ENCODE data around the gene SPPL2B.

The SPPL2B gene

DNA sequence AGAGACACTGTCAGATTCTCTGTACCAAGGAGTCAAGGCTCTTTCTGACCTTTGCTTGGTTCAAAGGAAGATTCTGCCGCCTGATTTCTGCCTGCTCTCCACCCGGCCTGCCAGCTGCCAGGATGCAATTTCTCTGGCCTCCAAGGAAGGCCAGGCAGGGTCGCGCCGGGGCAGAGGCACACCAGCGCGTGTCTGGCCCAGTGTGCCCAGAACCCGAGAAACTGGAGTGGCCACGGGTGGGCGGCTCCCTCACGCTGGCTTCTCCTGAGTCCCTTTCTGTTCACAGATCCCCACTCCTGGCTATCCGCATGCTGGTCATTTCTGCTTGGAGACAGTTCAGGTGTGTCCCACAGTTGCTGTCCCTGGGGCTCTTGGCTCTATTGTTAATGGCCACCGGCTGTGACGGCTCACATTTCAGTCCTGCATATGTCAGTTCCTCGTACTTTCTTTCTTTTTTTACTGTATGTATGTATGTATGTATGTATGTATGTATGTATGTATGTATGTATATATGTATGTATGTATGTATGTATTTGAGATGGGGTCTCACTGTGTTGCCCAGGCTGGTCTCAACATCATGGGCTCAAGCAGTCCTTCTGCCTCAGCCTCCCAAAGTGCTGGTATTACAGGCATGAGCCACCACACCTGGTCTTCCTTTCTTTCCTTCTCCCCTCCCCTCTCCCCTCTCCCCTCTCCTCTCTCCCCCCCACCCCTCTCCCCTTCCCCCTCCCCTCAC, 48.5 kb downstream of the SPPL2B start (continued):
- TF ChIP-seq BACH2 (CRISPR knock-in tag; IDR thresholded peaks at IDR 0.05; ENCODE audit: borderline replicate concordance), result no peak

DNA sequence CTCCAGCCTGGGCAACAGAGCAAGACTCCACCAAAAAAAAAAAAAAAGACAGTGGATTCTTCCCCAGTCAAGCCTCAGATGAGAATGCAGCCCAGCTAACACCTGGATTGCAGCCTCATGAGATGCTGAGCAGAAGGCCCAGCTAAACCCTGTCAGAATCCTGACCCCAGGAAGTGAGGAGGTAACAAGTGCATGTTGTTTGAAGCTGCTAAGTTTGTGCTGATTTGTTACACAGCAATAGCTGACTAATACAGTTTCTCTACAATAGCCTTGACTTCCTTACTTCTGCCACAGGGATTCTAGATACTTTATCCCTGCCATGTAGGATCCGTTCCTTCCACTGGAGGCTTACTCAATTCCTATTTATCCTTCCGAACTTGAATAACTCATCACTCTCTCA, 52.1 kb downstream of the SPPL2B start:
- ATAC-seq, result no peak
- TF ChIP-seq ZNF8 (CRISPR knock-in tag; IDR thresholded peaks at IDR 0.05), result no peak
- TF ChIP-seq, protein P1, sequence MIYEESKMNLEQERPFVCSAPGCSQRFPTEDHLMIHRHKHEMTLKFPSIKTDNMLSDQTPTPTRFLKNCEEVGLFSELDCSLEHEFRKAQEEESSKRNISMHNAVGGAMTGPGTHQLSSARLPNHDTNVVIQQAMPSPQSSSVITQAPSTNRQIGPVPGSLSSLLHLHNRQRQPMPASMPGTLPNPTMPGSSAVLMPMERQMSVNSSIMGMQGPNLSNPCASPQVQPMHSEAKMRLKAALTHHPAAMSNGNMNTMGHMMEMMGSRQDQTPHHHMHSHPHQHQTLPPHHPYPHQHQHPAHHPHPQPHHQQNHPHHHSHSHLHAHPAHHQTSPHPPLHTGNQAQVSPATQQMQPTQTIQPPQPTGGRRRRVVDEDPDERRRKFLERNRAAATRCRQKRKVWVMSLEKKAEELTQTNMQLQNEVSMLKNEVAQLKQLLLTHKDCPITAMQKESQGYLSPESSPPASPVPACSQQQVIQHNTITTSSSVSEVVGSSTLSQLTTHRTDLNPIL (CRISPR knock-in tag; IDR thresholded peaks at IDR 0.05; ENCODE audit: low read depth), result no peak
- no peak for TF ChIP-seq ZFP3 (CRISPR knock-in tag; IDR thresholded peaks at IDR 0.05)

DNA sequence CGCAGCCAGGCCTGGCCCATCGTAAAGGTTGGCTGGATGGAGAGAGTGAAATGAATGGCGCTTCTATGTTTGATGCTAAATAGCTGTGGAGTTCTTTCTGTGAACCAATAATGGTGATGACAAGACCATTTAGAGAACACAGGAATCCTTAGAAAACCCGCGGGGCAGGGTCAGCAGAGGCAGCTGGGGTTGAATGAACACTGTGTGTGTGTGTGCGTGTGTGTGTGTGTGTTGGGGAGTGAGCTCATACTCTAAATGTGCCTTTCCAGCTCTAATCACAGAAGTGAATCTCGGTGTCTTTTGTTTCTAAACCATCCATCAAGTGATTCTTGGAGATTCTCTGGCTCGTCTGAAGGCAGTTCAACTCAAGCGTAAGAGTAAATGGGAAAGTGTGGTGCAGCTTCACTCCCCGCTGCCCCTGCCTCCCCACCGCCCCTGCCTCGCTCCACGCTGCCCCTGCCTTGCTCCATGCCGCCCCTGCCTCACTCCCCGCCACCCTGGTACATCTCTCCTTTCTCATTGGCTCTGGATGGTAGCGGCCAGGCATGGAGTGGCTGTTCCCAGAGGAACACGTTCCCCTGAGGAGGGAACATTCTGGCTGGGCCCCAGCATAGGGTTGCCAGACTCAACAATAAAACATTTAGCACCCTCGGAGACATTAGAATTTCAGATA, 52.8 kb downstream of the SPPL2B start:
- no peak for ATAC-seq
- TF ChIP-seq GLIS3 (CRISPR knock-in tag; IDR thresholded peaks at IDR 0.05) (no peak), TOX (CRISPR knock-in tag; IDR thresholded peaks at IDR 0.05; ENCODE audit: borderline replicate concordance) (no peak), RARB (CRISPR knock-in tag; IDR thresholded peaks at IDR 0.05) (no peak), ARNTL (CRISPR knock-in tag; IDR thresholded peaks at IDR 0.05; ENCODE audit: borderline replicate concordance, low read depth) (no peak), BACH2 (CRISPR knock-in tag; IDR thresholded peaks at IDR 0.05; ENCODE audit: borderline replicate concordance) (no peak)
- TF ChIP-seq, protein P1 (CRISPR knock-in tag; IDR thresholded peaks at IDR 0.05; ENCODE audit: low read depth), result no peak
- TF ChIP-seq, protein P2, sequence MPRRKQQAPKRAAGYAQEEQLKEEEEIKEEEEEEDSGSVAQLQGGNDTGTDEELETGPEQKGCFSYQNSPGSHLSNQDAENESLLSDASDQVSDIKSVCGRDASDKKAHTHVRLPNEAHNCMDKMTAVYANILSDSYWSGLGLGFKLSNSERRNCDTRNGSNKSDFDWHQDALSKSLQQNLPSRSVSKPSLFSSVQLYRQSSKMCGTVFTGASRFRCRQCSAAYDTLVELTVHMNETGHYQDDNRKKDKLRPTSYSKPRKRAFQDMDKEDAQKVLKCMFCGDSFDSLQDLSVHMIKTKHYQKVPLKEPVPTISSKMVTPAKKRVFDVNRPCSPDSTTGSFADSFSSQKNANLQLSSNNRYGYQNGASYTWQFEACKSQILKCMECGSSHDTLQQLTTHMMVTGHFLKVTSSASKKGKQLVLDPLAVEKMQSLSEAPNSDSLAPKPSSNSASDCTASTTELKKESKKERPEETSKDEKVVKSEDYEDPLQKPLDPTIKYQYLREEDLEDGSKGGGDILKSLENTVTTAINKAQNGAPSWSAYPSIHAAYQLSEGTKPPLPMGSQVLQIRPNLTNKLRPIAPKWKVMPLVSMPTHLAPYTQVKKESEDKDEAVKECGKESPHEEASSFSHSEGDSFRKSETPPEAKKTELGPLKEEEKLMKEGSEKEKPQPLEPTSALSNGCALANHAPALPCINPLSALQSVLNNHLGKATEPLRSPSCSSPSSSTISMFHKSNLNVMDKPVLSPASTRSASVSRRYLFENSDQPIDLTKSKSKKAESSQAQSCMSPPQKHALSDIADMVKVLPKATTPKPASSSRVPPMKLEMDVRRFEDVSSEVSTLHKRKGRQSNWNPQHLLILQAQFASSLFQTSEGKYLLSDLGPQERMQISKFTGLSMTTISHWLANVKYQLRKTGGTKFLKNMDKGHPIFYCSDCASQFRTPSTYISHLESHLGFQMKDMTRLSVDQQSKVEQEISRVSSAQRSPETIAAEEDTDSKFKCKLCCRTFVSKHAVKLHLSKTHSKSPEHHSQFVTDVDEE (CRISPR knock-in tag; IDR thresholded peaks at IDR 0.05), result no peak

DNA sequence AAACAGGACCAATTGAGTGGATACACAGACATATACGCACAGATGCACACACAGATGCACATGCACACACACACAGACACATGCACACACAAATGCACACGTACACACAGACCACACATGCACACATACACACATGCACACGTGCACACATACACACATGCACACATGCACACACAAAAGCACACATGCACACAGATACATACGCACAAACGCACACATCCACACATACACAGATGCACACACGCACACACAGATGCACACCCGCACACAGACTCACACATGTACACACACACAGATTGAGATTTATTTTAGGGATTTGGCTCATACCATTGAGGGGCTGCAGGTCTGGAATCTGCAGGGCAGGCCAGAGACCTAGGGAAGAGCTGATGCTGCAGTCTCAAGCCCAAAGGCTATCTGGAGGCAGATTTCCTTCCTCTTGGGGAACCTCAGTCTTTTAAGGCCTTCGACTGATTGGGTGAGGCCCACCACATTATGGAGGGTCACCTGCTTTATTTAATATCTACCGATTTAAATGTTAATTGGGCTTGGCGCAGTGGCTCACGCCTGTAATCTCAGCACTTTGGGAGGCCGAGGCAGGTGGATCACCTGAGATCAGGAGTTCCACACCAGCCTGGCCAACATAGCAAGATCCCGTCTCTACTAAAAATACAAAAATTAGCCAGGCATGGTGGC, 54.2 kb downstream of the SPPL2B start:
- ATAC-seq, result no peak
- TF ChIP-seq, protein P3, sequence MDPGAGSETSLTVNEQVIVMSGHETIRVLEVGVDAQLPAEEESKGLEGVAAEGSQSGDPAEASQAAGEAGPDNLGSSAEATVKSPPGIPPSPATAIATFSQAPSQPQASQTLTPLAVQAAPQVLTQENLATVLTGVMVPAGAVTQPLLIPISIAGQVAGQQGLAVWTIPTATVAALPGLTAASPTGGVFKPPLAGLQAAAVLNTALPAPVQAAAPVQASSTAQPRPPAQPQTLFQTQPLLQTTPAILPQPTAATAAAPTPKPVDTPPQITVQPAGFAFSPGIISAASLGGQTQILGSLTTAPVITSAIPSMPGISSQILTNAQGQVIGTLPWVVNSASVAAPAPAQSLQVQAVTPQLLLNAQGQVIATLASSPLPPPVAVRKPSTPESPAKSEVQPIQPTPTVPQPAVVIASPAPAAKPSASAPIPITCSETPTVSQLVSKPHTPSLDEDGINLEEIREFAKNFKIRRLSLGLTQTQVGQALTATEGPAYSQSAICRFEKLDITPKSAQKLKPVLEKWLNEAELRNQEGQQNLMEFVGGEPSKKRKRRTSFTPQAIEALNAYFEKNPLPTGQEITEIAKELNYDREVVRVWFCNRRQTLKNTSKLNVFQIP (CRISPR knock-in tag; IDR thresholded peaks at IDR 0.05; ENCODE audit: borderline replicate concordance, low read depth), result no peak
- TF ChIP-seq TCF4 (CRISPR knock-in tag; IDR thresholded peaks at IDR 0.05; ENCODE audit: borderline replicate concordance), result no peak
- TF ChIP-seq ZNF70 (CRISPR knock-in tag; IDR thresholded peaks at IDR 0.05), result no peak

DNA sequence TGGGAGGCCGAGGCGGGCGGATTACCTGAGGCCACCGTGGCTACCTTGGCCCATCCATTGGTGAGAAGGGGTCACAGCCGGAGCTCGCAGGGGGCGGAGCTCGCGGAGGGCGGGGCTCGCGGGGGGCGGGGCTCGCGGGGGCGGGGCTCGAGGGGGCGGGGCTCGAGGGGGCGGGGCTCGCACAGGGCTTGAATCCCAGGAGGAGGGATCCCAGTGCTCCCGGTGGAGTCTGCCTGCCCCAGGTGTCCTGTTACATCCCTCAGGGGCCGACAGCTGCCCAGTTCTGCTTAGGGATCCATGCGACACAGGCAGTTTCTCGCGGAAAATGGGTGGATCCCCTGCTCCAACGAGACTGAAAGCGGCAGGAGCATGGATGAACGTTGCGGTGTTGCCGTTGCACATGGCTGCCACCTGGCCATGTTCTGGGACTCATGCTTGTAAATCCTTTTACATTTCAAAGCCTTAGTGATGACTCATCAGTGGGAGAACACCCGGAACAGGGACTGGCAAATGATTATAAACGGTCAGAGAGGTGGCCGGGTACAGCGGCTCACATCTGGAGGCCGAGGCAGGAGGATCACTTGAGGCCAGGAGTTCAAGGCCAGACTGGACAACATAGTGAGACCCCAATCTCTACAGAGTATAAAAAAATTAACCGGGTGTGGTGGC, 56.7 kb downstream of the SPPL2B start:
- peak; percentile 83 for ATAC-seq

More for the DNA sequence above, 56.7 kb downstream of the SPPL2B start:
- TF ChIP-seq TCF4 (CRISPR knock-in tag; IDR thresholded peaks at IDR 0.05; ENCODE audit: borderline replicate concordance), result no peak
- no peak for TF ChIP-seq ZNF70 (CRISPR knock-in tag; IDR thresholded peaks at IDR 0.05)
- no peak for TF ChIP-seq ESRRG (CRISPR knock-in tag; IDR thresholded peaks at IDR 0.05)
- TF ChIP-seq, protein P3 (CRISPR knock-in tag; IDR thresholded peaks at IDR 0.05; ENCODE audit: borderline replicate concordance, low read depth), result no peak
- no peak for TF ChIP-seq SNAI2 (CRISPR knock-in tag; IDR thresholded peaks at IDR 0.05)
- no peak for TF ChIP-seq ZNF8 (CRISPR knock-in tag; IDR thresholded peaks at IDR 0.05)
- TF ChIP-seq ZFP3 (CRISPR knock-in tag; IDR thresholded peaks at IDR 0.05), result peak; percentile 46; the same call in 1 of the 2 replicates

All from SK-N-SH treated with all-trans-retinoic acid at 6 μM for 48 hours (cell line).